H1 (cell line): ENCODE results near the gene GALNT9. TPM values are rescaled to one million over a fixed set of nuclear protein-coding genes. Genes with fewer than 3 reads are reported as not detected.

Source experiments
- CTCF ChIA-PET: fragments of 300-600 bp; sonication (Branson Sonifier 250); formaldehyde crosslinking; loops from one replicate; lab custom pipeline; 2021; ENCODE audit not compliant: partially characterized antibody; lab: Charles Lee
- POLR2A ChIA-PET: fragments of 300-600 bp; sonication (Branson Sonifier 250); formaldehyde crosslinking; loops from one replicate; lab custom pipeline; 2021; ENCODE audit warnings: inconsistent platforms; ENCODE audit not compliant: partially characterized antibody; lab: Charles Lee
- DNase-seq, 2 experiments: peaks; one replicate each; pipeline versions ENCODE4 v3.0.0 to v3.0.0-alpha.2; 2010 to 2022; ENCODE audit warnings: low spot score in 2 of 2, low read depth in 1 of 2, mixed read lengths in 1 of 2
- FAIRE-seq: peaks from 2 replicates; lab custom pipeline; 2011; peaks lifted over from hg19 to GRCh38; lab: Jason Lieb, UNC
- H2AFZ ChIP-seq: 2 replicates; pipeline ENCODE4 v1.8.1; 2012; ENCODE audit warnings: low read length, inconsistent platforms
- H2AK5ac ChIP-seq: 2 replicates; pipeline ENCODE4 v1.6.1; 2013; ENCODE audit warnings: low read depth, low read length
- H2BK120ac ChIP-seq: replicated peaks from 2 replicates; pipeline ENCODE3; 2013; ENCODE audit warnings: low read depth, low read length, inconsistent platforms
- H2BK12ac ChIP-seq: 2 replicates; pipeline ENCODE4 v1.6.1; 2013; ENCODE audit warnings: low read depth, low read length
- H2BK15ac ChIP-seq: 2 replicates; pipeline ENCODE4 v1.6.1; 2013; ENCODE audit warnings: low read length
- H2BK20ac ChIP-seq: 2 replicates; pipeline ENCODE4 v1.6.1; 2013; ENCODE audit warnings: low read length
- H2BK5ac ChIP-seq: 2 replicates; pipeline ENCODE4 v1.6.1; 2013; ENCODE audit warnings: low read depth, low read length
- H3K14ac ChIP-seq: 2 replicates; pipeline ENCODE4 v1.6.1; 2013; ENCODE audit warnings: inconsistent platforms; ENCODE audit not compliant: insufficient read length
- H3K18ac ChIP-seq: 2 replicates; pipeline ENCODE4 v1.6.1; 2013; ENCODE audit warnings: low read length; ENCODE audit errors: extremely low read depth
- H3K23ac ChIP-seq: 2 replicates; pipeline ENCODE4 v1.6.1; 2013; ENCODE audit warnings: inconsistent platforms; ENCODE audit not compliant: insufficient read length
- H3K23me2 ChIP-seq: 2 replicates; pipeline ENCODE4 v1.6.1; 2013; ENCODE audit warnings: low read depth, low read length
- H3K27ac ChIP-seq: 2 replicates; pipeline ENCODE4 v1.6.1; 2011; ENCODE audit warnings: low read depth, low read length, inconsistent platforms
- H3K27me3 ChIP-seq, 4 experiments: replicated peaks in 1 of 4; 1 replicate in 1 of 4; 2 replicates in 3 of 4; pipeline versions ENCODE4 v1.6.1 to v1.8.1; 2011 to 2013; ENCODE audit warnings: low read length in 3 of 4, mild to moderate bottlenecking in 3 of 4, inconsistent platforms in 2 of 4, mixed read lengths in 2 of 4, moderate library complexity in 1 of 4; ENCODE audit not compliant: control insufficient read depth in 3 of 4, insufficient read depth in 3 of 4; ENCODE audit errors: extremely low read depth in 1 of 4
- H3K36me3 ChIP-seq, 4 experiments: 2 replicates each; pipeline versions ENCODE4 v1.6.1 to v1.8.1; 2011 to 2013; ENCODE audit warnings: mild to moderate bottlenecking in 4 of 4, low read length in 3 of 4, moderate library complexity in 2 of 4, control low read depth in 1 of 4, inconsistent platforms in 1 of 4; ENCODE audit not compliant: insufficient read depth in 4 of 4, control insufficient read depth in 2 of 4
- H3K4ac ChIP-seq: replicated peaks from 2 replicates; pipeline ENCODE3; 2013; ENCODE audit warnings: low read length, low read depth, mixed read lengths, inconsistent platforms; ENCODE audit not compliant: insufficient read length
- H3K4me1 ChIP-seq, 4 experiments: replicated peaks in 1 of 4; 1 replicate in 1 of 4; 2 replicates in 3 of 4; pipeline versions ENCODE4 v1.6.1 to v1.8.1; 2011 to 2013; ENCODE audit warnings: low read length in 3 of 4, inconsistent platforms in 2 of 4, mixed read lengths in 1 of 4; ENCODE audit not compliant: insufficient read depth in 4 of 4, control insufficient read depth in 3 of 4
- H3K4me2 ChIP-seq, 2 experiments: 2 replicates each; pipeline versions ENCODE4 v1.6.1 to v1.8.1; 2011 to 2013; ENCODE audit warnings: low read depth in 2 of 2, low read length in 2 of 2, control low read depth in 1 of 2, inconsistent platforms in 1 of 2, mild to moderate bottlenecking in 1 of 2; ENCODE audit not compliant: insufficient read depth in 1 of 2
- H3K4me3 ChIP-seq, 4 experiments: fragments of 200-600, 300-600 bp in 1 of 4; sonication (generic), shearing (Covaris generic), sonication (Bioruptor Twin) in 1 of 4; 2 replicates each; pipeline versions ENCODE4 v1.5.1 to v1.8.1; 2011 to 2016; ENCODE audit warnings: low read length in 4 of 4, low read depth in 3 of 4, control low read depth in 2 of 4, inconsistent platforms in 2 of 4, mild to moderate bottlenecking in 2 of 4, mixed read lengths in 1 of 4, moderate library complexity in 1 of 4; ENCODE audit not compliant: insufficient read depth in 2 of 4; ENCODE audit errors: extremely low read depth in 1 of 4
- H3K56ac ChIP-seq: replicated peaks from 2 replicates; pipeline ENCODE3; 2013; ENCODE audit warnings: low read depth, mild to moderate bottlenecking, mixed read lengths, low read length, inconsistent platforms; ENCODE audit not compliant: insufficient read length
- H3K79me1 ChIP-seq: 2 replicates; pipeline ENCODE4 v1.6.1; 2013; ENCODE audit warnings: low read depth, low read length, control low read depth
- H3K79me2 ChIP-seq, 2 experiments: 2 replicates each; pipeline versions ENCODE4 v1.6.1 to v1.8.1; 2012 to 2013; ENCODE audit warnings: low read length in 2 of 2, mild to moderate bottlenecking in 2 of 2, inconsistent platforms in 1 of 2; ENCODE audit not compliant: insufficient read depth in 2 of 2, control insufficient read depth in 1 of 2
- H3K9ac ChIP-seq, 4 experiments: replicated peaks in 1 of 4; 1 replicate in 1 of 4; 2 replicates in 3 of 4; pipeline versions ENCODE4 v1.6.1 to v1.8.1; 2011 to 2013; ENCODE audit warnings: low read depth in 3 of 4, low read length in 3 of 4, control low read depth in 2 of 4, mild to moderate bottlenecking in 2 of 4, moderate library complexity in 2 of 4, inconsistent platforms in 1 of 4; ENCODE audit errors: extremely low read depth in 1 of 4
- H3K9me3 ChIP-seq, 2 experiments: 2 replicates each; pipeline versions ENCODE4 v1.6.1 to v1.8.1; 2012 to 2013; ENCODE audit warnings: mild to moderate bottlenecking in 2 of 2, moderate library complexity in 2 of 2, control low read depth in 1 of 2, inconsistent platforms in 1 of 2, low read depth in 1 of 2, low read length in 1 of 2, mixed read lengths in 1 of 2; ENCODE audit not compliant: insufficient read depth in 2 of 2
- H4K20me1 ChIP-seq, 2 experiments: replicated peaks in 1 of 2; 2 replicates each; pipeline versions ENCODE3 to v1.8.1; 2011 to 2013; ENCODE audit warnings: inconsistent platforms in 2 of 2, low read length in 2 of 2, mild to moderate bottlenecking in 1 of 2; ENCODE audit not compliant: insufficient read depth in 2 of 2, control insufficient read depth in 1 of 2
- H4K5ac ChIP-seq: 2 replicates; pipeline ENCODE4 v1.6.1; 2013; ENCODE audit warnings: low read length, low read depth, mixed read lengths, inconsistent platforms; ENCODE audit not compliant: insufficient read length
- H4K8ac ChIP-seq: 2 replicates; pipeline ENCODE4 v1.8.0; 2013; ENCODE audit warnings: mild to moderate bottlenecking, moderate library complexity, low read length, inconsistent platforms; ENCODE audit not compliant: insufficient read depth; ENCODE audit errors: extremely low read depth
- H4K91ac ChIP-seq: replicated peaks from 2 replicates; pipeline ENCODE3; 2013; ENCODE audit warnings: low read length, mixed read lengths, inconsistent platforms; ENCODE audit not compliant: insufficient read length
- JUN ChIP-seq: IDR thresholded peaks from 2 replicates; pipeline ENCODE4 v1.6.1; 2011; ENCODE audit warnings: low read depth, mild to moderate bottlenecking, improper control_type of control experiment, low read length
- KDM4A ChIP-seq: IDR thresholded peaks from one replicate; pipeline ENCODE4 v1.7.1; 2012; ENCODE audit warnings: low read depth, mild to moderate bottlenecking, moderate library complexity, low read length, inconsistent platforms; ENCODE audit not compliant: severe bottlenecking
- WGBS, 2 experiments: shearing (Covaris generic) in 1 of 2; methylation state at CpG; one replicate each; pipeline versions ENCODE4 v1.1.6 to v1.1.7; 2013 to 2015; ENCODE audit warnings: low lambda C conversion rate in 2 of 2, mixed read lengths in 2 of 2, inconsistent platforms in 1 of 2, low coverage in 1 of 2, missing lambda C conversion rate in 1 of 2; ENCODE audit not compliant: insufficient replicate concordance in 2 of 2, insufficient coverage in 1 of 2, insufficient read length in 1 of 2; ENCODE audit errors: extremely low coverage in 1 of 2, missing lambda C conversion rate in 1 of 2; 5-methylcytosine and 5-hydroxymethylcytosine counted together
- polyA plus RNA-seq, 7 experiments: library from polyadenylated mRNA; depleted of rRNA in 3 of 7; stranded (reverse) in 5 of 7; unstranded in 2 of 7; fragments of >200 nt in 5 of 7; fragments of 200-250 nt in 2 of 7; gene quantifications; 1 replicate in 5 of 7; 2 replicates in 1 of 7; 4 replicates in 1 of 7; pipeline versions ENCODE4 v1.2.1 to v1.2.3, GENCODE V29; 2011 to 2013; ENCODE audit warnings: missing spikeins in 2 of 7, mixed read lengths in 2 of 7
- total RNA-seq: library from RNA; stranded (reverse); fragmentation: NEBNext Ultra II Directional; extraction: Animal tissue kit (Norgen Biotek cat#: 25700); gene quantifications from 2 replicates; pipeline ENCODE4 v1.2.1, GENCODE V29; 2021

The GALNT9 gene
- total and polyA plus RNA-seq, 2 of the 8 experiments (the other 6 are each of a cell fraction or from before 2014, with no cell fraction given): 2.0 to 3.6 TPM

DNA sequence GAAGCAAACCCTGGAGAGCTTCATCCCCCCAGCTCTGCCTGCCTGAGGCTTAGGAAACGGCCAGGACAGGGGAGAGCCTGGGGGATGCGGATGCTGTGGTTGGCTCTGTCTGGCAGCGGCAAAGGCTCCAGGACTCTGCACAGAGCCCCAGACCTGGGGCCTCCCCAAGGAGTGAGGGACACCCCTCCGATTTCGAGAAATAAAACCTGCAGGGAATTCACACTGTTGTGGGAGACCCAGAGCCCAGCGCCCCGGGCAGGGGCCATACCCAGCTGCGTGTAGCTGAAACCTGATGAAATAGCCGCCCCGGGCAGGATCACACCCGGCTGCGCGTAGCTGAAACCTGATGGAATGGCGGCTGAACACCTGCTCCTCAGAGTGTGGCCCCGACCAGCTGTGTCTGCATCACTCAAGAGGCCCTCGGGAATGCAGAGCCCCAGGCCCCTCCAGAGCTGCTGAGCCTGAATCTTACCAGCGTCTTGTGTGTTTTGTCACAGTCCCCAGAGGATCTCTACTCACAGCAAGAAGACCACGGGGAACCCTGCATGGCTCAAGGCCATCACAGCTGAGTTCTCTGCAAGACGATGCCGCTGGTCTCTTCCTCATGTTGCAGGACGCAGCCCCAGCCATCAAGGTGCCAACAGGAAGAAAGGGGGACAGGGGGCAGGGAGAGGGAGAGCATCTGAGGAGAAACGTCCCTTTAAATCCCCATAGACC, 46.5 kb upstream of the GALNT9 start:
- Histone ChIP-seq H3K27ac (no peak overlapping the region), H4K91ac (no peak overlapping the region), H3K4me2 (no peak overlapping the region), H3K4ac (no peak overlapping the region), H2BK5ac (no peak overlapping the region), H3K9ac (no peak overlapping the region), H4K5ac (no peak overlapping the region), H2BK15ac (no peak overlapping the region), H3K9me3 (peaks cover 0 to 9% of the 10 kb centered on the region in 2 experiments; a peak in 1 of 4 replicates), H3K23ac (no peak overlapping the region), H3K27me3 (peaks cover 9 to 65% (median 53%) of the 10 kb centered on the region in 4 experiments), H2BK20ac (no peak overlapping the region), H2BK120ac (no peak overlapping the region), H3K18ac (no peak overlapping the region), H2AK5ac (no peak overlapping the region), H2AFZ (no peak overlapping the region), H4K8ac (peak overlapping the region; percentile 5; the same call in 1 of the 2 replicates), H3K4me1 (peaks cover 0 to 23% (median 7%) of the 10 kb centered on the region in 4 experiments; a peak in 6 of 7 replicates), H3K14ac (no peak overlapping the region), H2BK12ac (peak overlapping the region; percentile 14; the same call in 1 of the 2 replicates), H3K23me2 (no peaks in the 10 kb centered on the region), H3K79me1 (no peaks in the 10 kb centered on the region), H3K36me3 (no peaks in the 10 kb centered on the region), H3K56ac (no peak overlapping the region), H3K4me3 (no peak overlapping the region), H3K79me2 (no peaks in the 10 kb centered on the region), H4K20me1 (no peaks in the 10 kb centered on the region)
- WGBS, 2 experiments: 75% methylated on average over 22 of the region's 22 CpGs; no CpG with 5 or more reads in 1 of the 2 experiments
- ChIA-PET POLR2A (interaction anchor here (1.4 kb wide), 1 partner anchor 11 kb away, joined by 9 read pairs; no protein-coding TSS in a partner anchor), CTCF (interaction anchor here (0.9 to 4.4 kb wide), 5 partner anchors 12 to 91 kb away, joined by 3 to 25 read pairs (median 3); no protein-coding TSS in a partner anchor)
- FAIRE-seq (no peak), DNase-seq (no peak)
- TF ChIP-seq KDM4A: peak; percentile 2
- no peak for TF ChIP-seq JUN
